Measurements from ENCODE around the gene DOCK3. TPM values are rescaled to one million over a fixed set of nuclear protein-coding genes. Genes with fewer than 3 reads are reported as not detected.
A peak's percentile ranks its signal among the peaks of the same experiment; 100 is the strongest.

The DOCK3 gene
- total RNA-seq, 2 experiments from 2014 or later, result 0.93 to 1.1 TPM

- Mint-ChIP-seq H3K36me3 (ENCODE audit: low read depth) (no peaks in the 10 kb centered on the region), H3K4me1 (ENCODE audit: low read depth) (no peaks in the 10 kb centered on the region), H3K4me3 (no peak overlapping the region), H3K27ac (no peak overlapping the region), H3K9me3 (peaks cover 8% of the 10 kb centered on the region), H3K27me3 (peaks cover 9% of the 10 kb centered on the region)
- intact Hi-C loops (cut with DNase I, micrococcal nuclease), result no loop called here
- no peaks in the 10 kb centered on the region for H3K27me3 ChIP-seq (ENCODE audit: control insufficient read depth in 1 of 2, insufficient read depth in 2 of 2, low read length in 2 of 2)
- no peak overlapping the region for H3K27ac ChIP-seq (ENCODE audit: low read depth in 1 of 2, low read length in 2 of 2)
- DNase-seq (no peak), ATAC-seq (ENCODE audit: poor library complexity) (no peak)
- no peaks in the 10 kb centered on the region for H3K4me1 ChIP-seq (ENCODE audit: insufficient read depth, low read length)
- H3K36me3 ChIP-seq (ENCODE audit: insufficient read depth, low read length), result no peaks in the 10 kb centered on the region
- TF ChIP-seq CTCF (IDR thresholded peaks at IDR 0.05), result no peak
- CTCF ChIA-PET, result no interaction called here
- POLR2A ChIA-PET, result no interaction called here
- H3K9me3 ChIP-seq (ENCODE audit: control insufficient read depth in 1 of 2, insufficient read depth in 1 of 2, low read length in 2 of 2), result peaks cover 4 to 6% of the 10 kb centered on the region in 2 experiments
- H3K4me3 ChIP-seq (ENCODE audit: low read length), result no peak overlapping the region
Measured at GRCh38 chr3:50696276-50696675, 21.5 kb downstream of the DOCK3 start.

GRCh38 chr3:50698269-50698668 is 23.5 kb downstream of the DOCK3 start:
- Histone ChIP-seq H3K27ac (ENCODE audit: low read depth in 1 of 2, low read length in 2 of 2) (no peak overlapping the region), H3K36me3 (ENCODE audit: insufficient read depth, low read length) (no peaks in the 10 kb centered on the region), H3K27me3 (ENCODE audit: control insufficient read depth in 1 of 2, insufficient read depth in 2 of 2, low read length in 2 of 2) (no peaks in the 10 kb centered on the region), H3K9me3 (ENCODE audit: control insufficient read depth in 1 of 2, insufficient read depth in 1 of 2, low read length in 2 of 2) (peaks cover 4 to 6% of the 10 kb centered on the region in 2 experiments), H3K4me1 (ENCODE audit: insufficient read depth, low read length) (no peaks in the 10 kb centered on the region), H3K4me3 (ENCODE audit: low read length) (no peak overlapping the region)
- Mint-ChIP-seq H3K27ac (no peak overlapping the region), H3K4me3 (no peak overlapping the region), H3K27me3 (no peaks in the 10 kb centered on the region), H3K4me1 (ENCODE audit: low read depth) (no peaks in the 10 kb centered on the region), H3K36me3 (ENCODE audit: low read depth) (no peaks in the 10 kb centered on the region), H3K9me3 (peaks cover 8% of the 10 kb centered on the region)
- DNase-seq (no peak), ATAC-seq (ENCODE audit: poor library complexity) (no peak)
- CTCF ChIA-PET, result no interaction called here
- POLR2A ChIA-PET, result no interaction called here
- intact Hi-C loops (cut with DNase I, micrococcal nuclease), result no loop called here
- TF ChIP-seq CTCF (IDR thresholded peaks at IDR 0.05), result no peak

- peaks cover 2% of the 10 kb centered on the region for H3K9me3 Mint-ChIP-seq
- ChIA-PET CTCF (no interaction called here), POLR2A (interaction anchor here (0.6 kb wide), 1 partner anchor 280 kb away, joined by 4 read pairs; no protein-coding TSS in a partner anchor)
- Histone ChIP-seq H3K27ac (ENCODE audit: low read depth in 1 of 2, low read length in 2 of 2) (no peak overlapping the region), H3K4me1 (ENCODE audit: insufficient read depth, low read length) (no peaks in the 10 kb centered on the region), H3K36me3 (ENCODE audit: insufficient read depth, low read length) (no peaks in the 10 kb centered on the region), H3K4me3 (ENCODE audit: low read length) (no peak overlapping the region), H3K9me3 (ENCODE audit: control insufficient read depth in 1 of 2, insufficient read depth in 1 of 2, low read length in 2 of 2) (peaks cover 0 to 7% of the 10 kb centered on the region in 2 experiments), H3K27me3 (ENCODE audit: control insufficient read depth in 1 of 2, insufficient read depth in 2 of 2, low read length in 2 of 2) (no peaks in the 10 kb centered on the region)
- intact Hi-C loops (cut with DNase I, micrococcal nuclease), result no loop called here
- H3K36me3 Mint-ChIP-seq (ENCODE audit: low read depth), result no peaks in the 10 kb centered on the region
- ATAC-seq (ENCODE audit: poor library complexity) (no peak), DNase-seq (peak in 6 of 14 experiments; percentile 1 to 29 (median 12))
- H3K4me1 Mint-ChIP-seq (ENCODE audit: low read depth), result no peaks in the 10 kb centered on the region
- TF ChIP-seq CTCF (IDR thresholded peaks at IDR 0.05), result no peak
- no peak overlapping the region for H3K27ac Mint-ChIP-seq
- no peak overlapping the region for H3K4me3 Mint-ChIP-seq
- peaks cover 23% of the 10 kb centered on the region for H3K27me3 Mint-ChIP-seq
Measured at GRCh38 chr3:50708620-50709019, 33.9 kb downstream of the DOCK3 start.
